HG02571 (cell line): ENCODE data around the gene NADK.

Experiments used
- ATAC-seq: cut with Tn5 transposase; IDR thresholded peaks from one replicate; pipeline ENCODE4 v1.9.1; 2021; ENCODE audit warnings: mild to moderate bottlenecking, moderate library complexity; ENCODE audit not compliant: unreplicated experiment

Gene NADK

GRCh38 chr1:1768249-1768992 is 9.8 kb downstream of the NADK start:
- no peak for ATAC-seq

GRCh38 chr1:1764876-1765470 is 13.3 kb downstream of the NADK start:
- ATAC-seq, result no peak

DNA sequence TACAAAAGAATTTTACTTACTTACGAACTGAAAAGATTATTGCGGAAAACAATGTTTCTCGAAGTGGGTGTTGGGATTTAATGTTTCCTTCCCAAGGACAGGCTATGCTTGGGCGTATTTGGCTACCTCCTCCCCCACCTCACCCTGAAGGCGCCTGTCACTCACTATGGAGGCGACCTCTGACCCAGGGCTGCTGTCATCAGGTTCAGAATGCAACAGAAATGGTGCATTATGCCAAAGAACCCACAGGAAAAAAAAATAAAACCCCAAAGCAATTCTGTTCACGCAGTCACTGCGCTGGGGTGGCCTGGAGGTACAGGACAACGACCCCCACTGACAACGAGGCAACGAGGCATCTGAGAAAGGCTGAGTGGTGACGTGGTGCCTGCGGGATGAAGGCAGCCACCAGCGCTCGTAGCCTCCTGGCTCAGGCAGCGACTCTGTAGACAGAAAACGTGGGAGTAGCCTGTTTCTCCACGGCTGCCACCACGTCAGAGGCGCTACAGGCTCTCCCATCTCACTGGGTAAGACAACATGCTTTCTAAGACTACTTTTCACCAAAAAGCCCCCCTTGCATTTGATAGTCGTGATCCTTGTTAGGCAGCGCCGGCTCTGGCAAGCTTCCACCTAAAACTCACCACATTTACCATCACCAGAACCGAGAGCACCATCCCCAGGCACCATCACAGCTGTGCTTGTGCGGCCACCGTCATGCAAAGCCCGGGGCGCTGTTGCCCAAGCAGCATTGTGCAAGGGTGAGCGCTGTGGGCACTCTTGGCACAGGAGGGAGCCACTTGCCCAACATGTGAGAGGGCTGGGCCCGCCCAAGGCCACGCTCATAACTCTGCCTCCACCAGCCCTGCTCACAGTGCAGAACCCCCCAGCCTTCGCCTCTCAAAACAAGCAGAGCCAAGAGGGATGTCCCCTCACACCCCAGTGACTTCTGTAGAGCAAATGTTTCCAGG is 14.3 kb downstream of the NADK start:
- ATAC-seq, result no peak

DNA sequence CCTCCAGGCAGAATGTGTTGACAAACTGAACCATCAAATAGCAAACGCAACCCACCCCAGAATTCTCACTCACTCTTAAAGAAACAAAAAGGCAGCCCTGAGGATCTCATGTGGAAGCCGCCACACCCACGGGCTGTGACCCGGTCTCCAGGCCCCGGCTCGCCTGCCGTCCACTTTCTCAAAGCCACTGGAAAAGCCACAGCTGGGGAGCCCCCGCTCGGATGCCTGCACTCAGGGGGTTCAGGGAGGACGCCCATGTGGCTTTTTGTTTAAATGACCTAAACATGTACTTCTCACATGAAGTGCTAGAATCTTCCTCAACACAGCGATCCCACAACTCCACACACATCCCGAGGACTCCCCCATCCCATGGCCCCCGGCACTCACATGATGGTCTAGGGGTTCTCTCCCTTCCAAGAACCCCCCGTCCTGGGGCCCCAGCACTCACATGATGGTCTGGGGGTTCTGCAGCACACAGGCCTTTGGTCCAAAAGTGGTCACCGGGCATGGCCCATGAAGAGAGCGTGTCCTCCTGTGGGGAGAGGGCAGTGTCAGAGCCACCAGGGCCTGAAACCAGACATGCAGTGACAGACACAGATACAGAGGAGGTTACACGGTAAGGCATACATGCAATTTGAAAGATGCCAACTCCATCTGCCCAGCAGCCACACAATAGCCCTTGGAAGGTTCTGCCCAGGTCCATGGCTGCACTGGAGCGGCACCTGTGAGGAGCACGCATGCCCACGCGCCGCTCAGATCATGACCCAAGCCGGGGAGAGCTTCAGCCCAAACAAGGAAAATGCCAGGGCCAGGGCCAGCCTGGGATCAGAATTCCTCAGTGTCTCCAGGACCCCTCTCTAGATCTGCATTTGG is 16.5 kb downstream of the NADK start:
- ATAC-seq, result no peak

DNA sequence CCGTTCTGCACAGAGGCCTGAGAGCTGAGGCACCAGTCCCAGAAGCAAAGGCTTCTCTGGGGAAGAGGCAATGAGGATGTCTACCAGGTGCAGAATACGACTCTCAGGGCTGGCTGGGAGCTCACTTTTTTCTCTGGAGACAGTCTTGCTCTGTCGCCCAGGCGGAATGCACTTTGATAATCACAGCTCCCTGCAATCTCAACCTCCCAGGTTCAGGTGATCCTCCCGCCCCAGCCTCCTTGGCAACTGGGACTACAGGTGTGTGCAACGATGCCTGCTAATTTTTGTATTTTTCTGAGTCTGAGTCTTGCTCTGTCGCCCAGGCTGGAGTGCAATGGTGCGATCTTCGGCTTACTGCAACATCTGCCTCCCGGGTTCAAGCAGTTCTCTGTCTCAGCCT is 17.6 kb downstream of the NADK start:
- ATAC-seq, result no peak

GRCh38 chr1:1760345-1760650 is 18.0 kb downstream of the NADK start:
- no peak for ATAC-seq

DNA sequence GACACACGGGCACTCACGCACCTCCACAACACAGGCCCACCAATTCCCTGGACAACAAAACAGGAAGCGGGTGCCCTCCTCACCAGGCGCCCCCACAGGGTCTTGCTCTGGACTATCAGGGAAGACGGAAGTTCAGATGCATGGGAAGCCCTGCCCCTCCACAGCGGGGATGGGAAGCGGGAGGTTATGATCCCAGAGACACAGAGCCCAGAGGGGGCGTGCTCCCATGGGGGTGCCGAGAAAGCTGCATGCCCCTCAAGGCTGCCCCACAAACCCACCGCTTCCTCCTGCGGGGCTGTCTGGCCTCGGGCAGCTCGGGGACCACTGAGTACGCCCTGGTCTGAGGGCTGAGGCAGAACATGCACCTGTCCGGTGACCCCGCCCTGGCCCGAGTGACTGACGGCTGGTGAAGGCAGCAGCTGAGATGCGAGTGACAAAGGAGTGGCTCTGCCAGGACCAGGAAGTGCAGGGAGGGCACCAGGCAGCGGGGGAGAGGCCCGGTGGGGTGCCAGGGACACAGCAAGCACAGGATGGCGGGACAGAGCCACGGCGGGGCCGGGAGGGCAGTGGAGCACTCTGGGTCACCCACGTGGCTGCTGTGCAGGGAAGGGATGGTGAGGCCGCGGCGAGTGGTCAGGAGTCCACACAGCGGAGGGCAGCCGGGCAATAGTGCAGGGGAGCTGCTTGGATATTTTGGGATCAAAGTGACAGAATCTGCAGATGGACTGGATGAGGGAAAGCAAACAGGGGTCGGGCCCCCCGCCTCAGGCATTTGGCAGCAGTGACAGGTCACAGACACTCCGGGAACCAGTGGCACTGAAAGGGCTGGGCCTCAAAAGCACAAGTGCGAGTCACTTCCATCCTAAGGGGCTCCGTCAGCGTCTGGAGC is 18.6 kb downstream of the NADK start:
- no peak for ATAC-seq

DNA sequence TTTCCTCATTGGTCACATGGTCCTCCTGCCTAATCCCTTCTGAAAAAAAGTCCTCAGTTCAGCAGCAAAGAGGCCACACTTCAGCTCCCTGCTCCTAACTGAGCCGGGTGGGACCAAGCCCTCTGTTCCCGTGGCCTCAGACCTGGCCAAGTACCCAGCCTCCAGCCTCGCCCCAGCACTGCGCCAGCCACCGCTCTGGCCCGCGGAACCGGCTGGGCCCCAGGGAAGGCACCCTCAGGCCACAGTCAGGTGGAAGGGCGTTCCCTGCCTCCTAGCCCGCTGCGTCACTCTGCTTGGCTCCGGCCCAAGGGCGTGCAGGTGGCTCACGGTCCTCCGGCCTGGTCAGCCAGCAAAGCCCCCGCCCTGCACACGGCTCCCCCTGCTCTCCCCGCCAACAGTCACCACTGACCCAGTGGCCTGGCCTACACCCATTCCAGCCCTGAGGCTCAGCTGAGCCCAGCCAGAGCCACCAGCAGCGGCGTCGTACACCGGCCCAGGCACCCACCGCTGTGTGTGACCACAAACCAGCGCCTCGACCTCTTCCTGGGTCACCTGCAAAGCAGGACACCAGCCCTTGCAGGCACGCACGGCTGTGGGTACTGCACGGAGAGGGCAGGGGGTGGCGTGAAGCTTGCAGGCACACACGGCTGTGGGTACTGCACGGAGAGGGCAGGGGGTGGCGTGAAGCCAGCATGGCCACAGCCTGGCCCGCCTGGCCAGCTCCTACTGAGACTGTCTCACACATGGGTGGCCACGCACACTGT is 19.4 kb downstream of the NADK start:
- ATAC-seq, result no peak

GRCh38 chr1:1758059-1758621 is 20.1 kb downstream of the NADK start:
- ATAC-seq, result no peak

DNA sequence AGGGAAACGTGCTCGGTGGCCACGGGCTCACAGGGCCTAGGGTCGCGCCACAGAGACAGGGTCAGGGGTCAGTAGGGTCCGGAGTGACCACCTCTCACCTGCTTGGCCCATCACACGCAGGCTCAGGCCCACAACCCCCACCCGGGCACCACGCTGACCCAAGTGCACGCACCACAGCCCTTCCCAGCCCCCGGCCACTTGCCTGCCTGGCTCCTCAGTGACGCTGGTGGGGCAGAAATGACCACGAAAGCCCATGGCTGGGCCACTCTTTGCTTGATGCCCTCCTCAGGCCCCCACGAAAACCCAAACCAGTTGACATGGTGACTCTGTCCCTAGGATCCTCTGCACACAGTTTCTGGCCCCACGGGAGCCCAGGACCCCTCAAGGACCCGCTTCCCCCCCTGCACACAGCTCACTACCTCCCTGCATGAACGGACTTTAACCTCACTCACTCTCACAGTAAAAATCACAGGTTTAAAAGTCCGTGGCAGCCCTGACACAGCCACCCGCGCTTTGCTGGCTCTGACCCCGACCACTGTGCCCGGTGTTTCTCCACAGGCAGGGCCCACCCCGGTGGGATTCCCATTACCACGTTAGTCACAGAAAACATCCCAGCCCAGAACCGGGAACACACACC is 20.7 kb downstream of the NADK start:
- ATAC-seq, result no peak

- no peak for ATAC-seq
Observed at GRCh38 chr1:1756661-1757421, 21.4 kb downstream of the NADK start.

GRCh38 chr1:1755852-1756251 is 22.4 kb downstream of the NADK start:
- ATAC-seq, result no peak

DNA sequence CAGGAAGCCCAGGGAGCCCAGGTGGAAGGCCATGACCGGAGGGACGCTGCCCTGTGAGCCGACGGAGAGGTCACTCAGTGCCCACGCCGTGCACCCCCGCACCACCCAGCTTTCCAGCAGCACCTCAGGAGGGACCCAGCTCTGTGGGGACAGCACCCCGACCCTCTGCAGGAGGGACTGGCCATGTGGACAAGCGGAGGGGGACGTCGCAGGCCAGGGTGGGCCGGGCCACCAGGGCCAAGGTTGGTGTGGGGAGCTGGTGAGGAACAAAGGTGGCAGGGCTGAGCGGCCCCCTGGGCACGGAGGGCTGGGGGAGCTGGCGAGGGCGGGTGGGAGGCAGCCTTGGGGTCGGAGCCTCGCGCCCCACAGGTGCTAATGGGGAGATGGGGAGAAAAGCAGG is 22.8 kb downstream of the NADK start:
- no peak for ATAC-seq

- no peak for ATAC-seq
Observed at GRCh38 chr1:1754051-1754815, 24.0 kb downstream of the NADK start.

- ATAC-seq, result no peak
Observed at GRCh38 chr1:1753607-1754005, 24.7 kb downstream of the NADK start.

GRCh38 chr1:1752636-1753606 is 25.3 kb downstream of the NADK start:
- ATAC-seq, result no peak
